Fibroblast of skin of left biceps (primary cell): ENCODE results near the gene INAFM1.
A peak's percentile ranks its signal among the peaks of the same experiment; 100 is the strongest.
"Not testable (repeated sequence)": the region's sequence is repeated elsewhere in the genome, so short reads cannot be mapped to it uniquely, and the experiment has no call there.

Experiments used
- DNase-seq, 2 experiments: peaks; one replicate each; pipeline ENCODE4 v3.0.0-alpha.2; 2013; ENCODE audit warnings: low read depth in 2 of 2

Gene INAFM1

DNA sequence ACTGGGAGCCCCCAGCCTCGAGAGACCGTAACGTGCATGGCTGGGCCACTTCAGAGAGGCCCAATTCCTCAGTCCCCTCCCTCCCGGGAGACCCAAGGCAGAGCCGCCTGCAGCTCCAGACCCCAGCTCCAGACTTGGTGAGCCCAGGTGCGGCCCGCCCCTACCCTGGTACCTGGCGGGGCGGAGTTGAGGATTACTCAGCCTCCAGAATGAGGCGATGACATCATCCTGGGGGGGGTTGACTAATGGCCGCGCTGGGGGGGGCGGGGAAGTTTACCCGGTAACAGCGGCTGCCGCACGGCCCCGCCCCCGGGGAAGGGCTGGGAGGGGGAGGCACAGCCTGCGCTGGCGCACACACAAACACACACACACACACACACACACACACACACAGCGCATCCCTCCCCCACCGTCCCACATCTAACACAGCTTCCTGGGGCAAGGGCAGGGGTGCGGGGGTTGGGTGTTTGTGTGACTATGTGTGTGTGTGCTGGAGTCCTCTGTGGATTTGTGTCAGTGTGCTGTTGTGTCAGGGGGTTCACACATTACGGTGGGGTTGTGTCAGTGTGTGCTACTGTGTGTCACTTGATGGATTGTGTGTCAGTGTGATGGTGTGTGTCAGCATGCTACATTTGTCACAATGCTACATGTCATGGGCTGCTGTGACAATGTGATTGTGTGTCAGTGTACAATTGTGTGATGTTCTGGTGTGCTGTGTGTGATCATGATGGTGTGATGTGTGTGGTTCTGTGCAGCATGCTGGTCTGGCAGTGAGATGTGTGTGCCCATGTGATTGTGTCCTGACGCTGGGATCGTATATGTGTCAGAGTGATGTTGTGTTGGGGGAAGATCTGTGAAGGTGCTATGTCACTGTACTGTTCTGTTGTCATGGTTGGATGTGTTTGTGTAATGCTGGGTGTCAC lies 33.4 kb upstream of the INAFM1 start:
- DNase-seq, result no peak

- DNase-seq, result no peak
Observed at GRCh38 chr19:47241919-47242577, 32.6 kb upstream of the INAFM1 start.

DNA sequence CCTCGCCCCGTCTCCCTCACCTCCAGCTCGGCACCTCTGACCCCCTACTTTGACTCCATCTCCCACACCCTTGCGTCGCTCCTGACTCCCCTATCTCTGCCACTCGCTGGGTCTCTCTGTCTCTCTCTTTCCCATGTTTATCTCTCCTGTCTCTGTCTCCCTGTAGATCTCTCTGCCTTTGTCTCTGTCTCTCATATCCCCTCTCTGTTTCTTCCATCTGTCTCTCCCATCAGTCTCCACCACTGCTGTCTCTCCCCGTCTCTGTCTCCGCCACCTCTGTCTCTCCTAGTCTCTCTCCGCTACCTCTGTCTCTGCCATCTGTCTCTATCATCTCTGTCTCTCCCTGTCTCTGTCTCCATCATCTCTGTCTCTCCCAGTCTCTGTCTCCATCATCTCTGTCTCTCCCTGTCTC lies 31.3 kb upstream of the INAFM1 start:
- no peak for DNase-seq

DNA sequence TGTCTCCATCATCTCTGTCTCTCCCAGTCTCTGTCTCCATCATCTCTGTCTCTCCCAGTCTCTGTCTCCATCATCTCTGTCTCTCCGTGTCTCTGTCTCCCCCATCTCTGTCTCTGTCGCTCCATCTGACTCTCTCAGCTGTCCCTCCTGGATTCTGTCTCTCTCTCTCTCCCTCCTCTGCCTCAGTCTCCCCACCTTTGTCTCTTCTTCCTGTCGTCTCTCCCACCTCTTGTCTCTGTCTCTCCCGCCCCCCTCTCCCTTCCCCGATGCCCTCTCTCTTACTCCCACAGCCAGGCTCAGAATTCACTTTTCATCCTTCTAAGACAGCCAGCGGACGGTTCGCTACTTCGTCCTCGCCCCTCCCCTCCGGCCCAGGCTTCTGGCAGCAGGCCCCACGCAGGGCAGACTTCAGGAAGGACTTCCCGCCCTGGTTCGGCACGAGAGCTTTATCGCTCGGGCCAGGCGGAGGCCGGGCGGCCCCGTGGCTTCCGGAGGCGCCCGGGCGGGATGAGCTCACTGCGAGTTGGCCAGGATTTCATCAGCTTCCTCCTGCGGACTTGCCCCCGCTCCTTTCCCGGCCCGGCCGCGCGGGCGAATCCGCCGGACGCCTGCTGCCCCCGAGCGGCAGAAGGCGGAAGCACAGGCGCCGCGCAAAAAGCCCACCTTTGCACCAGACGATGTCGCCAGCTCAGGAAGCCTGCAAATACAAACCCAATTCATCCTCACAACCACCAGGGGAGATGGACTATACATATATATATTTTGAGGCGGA lies 30.7 kb upstream of the INAFM1 start:
- peak; percentile 93 to 96 for DNase-seq

DNA sequence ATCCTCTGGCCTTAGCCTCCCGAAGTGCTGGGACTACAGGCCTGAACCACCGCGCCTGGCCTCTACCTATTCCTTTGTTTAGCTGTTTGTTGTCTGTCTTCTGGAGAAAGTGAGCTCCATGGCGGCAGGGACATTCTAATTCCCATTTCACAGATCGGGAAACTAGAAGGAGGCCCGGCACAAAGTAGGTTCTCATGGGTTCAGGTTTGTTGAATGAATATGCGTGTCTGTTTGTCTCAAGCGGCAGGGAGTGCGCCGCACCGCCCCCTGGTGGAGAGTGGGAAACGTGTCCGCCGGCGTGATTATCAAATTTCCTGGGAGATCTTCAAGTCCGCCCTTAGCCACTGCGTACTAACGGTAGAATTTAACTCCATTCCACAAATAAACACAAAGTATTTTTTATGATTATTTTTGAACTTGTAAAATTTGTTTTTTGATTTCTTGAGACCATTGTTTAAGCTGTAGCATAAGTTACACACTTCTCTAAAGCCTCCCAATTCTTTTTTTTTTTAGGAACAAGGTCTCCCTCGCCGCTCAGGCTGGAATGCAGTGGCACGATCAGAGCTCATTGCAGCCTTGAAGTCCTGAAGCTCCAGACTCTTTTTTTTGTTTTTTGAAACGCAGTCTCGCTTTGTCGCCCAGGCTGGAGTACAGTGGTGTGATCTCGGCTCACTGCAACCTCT lies 27.2 kb upstream of the INAFM1 start:
- no peak for DNase-seq

GRCh38 chr19:47253016-47253415 lies 21.7 kb upstream of the INAFM1 start:
- DNase-seq, result not testable (repeated sequence)

- peak; percentile 74 to 76 for DNase-seq
Observed at GRCh38 chr19:47253467-47253881, 21.2 kb upstream of the INAFM1 start.

GRCh38 chr19:47253970-47254369 lies 20.7 kb upstream of the INAFM1 start:
- no peak for DNase-seq

- DNase-seq, result peak; percentile 90 to 93
Observed at GRCh38 chr19:47255879-47256692, 18.6 kb upstream of the INAFM1 start, which contains the start of gene CCDC9. Gene CCDC9 (plus strand): TSS chr19:47256525. CDS start chr19:47258401, 1,876 bp downstream.

DNA sequence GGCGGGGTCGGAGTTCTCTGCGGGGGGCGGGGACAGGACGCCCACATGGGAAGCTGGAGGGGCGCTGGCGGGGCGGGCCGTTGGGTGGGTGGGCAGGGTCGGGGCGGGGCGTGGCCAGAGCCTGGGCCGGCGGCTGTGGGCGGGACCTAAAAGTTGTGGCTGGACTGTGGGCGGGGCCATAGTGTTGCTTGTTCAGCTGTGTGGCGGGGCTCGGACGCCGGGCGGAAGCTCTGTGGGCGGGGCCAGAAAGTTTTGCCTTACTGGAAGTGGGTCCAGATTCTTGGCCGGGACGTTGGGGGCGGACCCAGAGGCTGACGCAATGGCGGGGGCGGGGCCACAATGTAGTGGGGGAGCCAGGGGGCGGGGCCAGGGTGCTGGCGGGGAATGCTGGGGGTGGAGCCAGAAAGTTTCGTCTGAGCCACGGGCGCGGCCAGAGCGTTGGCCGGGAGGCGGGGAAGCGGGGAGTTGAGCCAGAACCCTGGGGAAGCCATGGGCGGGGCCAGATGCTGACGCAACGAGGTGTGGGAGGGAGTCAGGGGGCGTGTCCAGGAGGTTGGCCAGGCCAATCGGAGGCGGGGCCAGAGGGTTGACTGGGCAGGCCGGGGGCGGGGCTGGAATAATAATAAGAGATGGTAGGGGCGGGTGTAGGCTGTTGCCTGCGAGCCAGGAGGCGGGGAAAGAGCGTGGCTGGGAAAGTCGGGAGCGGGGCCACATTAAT lies 17.8 kb upstream of the INAFM1 start:
- peak; percentile 97 for DNase-seq

DNA sequence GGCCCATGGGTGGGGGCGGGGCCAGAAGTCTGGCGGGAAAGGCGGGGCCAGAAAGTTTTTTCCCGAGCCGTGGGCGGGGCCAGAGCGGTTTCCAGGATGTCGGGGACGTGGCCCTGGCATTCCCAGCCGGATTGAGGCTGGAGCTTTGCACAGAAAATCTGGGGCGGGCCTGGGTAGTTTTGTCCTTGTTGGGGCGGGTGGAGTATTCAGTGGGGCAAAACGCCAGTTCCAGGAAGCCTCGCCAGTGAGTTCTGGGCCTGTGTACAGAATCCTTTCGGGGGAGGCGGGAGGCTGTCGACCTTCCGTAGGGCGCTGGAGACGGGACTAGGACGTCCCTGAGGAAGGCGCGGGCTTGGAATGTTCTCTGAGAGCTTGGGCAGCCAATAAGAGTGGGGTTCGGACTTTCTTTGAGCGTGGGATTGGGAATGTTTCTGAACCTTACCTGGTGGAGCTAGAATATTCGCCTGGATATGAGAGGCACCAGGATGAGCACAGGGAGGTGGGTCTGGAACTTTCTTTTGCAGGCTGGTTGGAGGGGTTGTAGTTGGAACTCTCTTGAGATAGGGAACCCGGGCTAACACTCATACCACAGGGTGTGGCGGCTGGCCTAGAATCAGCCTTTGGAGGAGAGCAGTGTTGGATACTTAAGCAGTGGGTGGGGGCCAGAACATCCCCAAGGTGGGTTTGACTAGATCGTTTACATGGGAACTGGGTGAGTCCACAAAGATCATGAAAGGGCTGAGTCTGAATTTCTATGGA lies 17.1 kb upstream of the INAFM1 start:
- DNase-seq, result no peak

DNA sequence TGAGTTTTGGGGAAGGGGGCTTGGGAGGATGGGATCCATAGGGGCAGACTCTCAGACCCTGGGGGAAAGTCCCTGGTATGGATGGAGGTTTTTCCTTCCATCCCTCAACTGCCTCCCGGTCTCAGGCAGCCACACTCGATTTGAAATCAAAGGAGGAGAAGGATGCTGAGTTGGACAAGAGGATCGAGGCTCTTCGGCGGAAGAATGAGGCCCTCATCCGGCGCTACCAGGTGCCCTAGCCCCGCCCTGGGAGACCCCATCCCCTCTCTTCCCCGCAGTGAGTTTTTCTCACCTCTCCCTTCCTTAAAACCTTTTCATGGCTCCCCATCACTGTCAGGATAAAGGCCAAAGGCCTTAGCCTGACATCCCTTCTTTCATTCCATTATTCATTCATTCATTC lies 16.3 kb upstream of the INAFM1 start:
- no peak for DNase-seq

- DNase-seq, result no peak
Observed at GRCh38 chr19:47258895-47259555, 15.7 kb upstream of the INAFM1 start.

- no peak for DNase-seq
Observed at GRCh38 chr19:47260476-47260875, 14.2 kb upstream of the INAFM1 start.

DNA sequence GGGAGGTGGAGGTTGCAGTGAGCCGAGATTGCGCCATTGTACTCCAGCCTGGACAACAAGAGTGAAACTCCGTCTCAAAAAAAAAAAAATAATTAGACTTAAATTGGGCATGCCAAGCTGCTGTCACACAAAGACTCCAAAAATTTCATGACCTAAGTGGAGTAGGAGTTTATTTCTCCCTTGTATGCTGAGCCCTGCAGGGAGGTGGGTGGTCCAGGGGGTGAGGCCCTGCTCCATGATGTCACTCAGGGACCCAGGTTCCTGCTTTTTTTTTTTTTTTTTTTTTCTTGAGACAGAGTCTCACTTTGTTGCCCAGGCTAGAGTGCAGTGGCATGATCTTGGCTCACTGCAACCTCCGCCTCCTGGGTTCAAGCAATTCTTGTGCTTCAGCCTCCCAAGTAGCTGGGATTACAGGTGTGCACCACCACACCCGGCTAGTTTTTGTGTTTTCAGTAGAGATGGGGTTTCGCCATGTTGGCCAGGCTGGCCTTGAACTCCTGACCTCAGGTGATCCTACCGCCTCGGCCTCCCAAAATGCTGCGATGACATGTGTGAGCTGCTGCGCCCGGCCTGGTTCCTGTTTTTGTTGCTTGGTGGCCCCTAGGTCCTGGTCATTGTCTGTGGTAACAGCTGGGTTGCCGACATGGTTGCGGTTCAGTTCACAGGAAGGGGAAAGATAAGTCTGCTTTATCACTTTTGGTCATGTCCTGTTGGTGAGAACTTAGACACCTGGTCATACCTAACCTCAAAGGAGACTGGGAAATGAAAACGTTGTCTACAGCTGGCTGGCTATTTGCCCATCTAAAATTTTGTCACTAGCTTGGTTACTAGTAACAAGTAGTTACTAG lies 12.5 kb upstream of the INAFM1 start:
- DNase-seq, result not testable (repeated sequence)

- no peak for DNase-seq
Observed at GRCh38 chr19:47264629-47265028, 10.1 kb upstream of the INAFM1 start.

- no peak for DNase-seq
Observed at GRCh38 chr19:47266401-47266941, 8.2 kb upstream of the INAFM1 start.
